Measurements from ENCODE around the gene GDAP2.
A peak's percentile ranks its signal among the peaks of the same experiment; 100 is the strongest.
"Not testable (repeated sequence)": the region's sequence is repeated elsewhere in the genome, so short reads cannot be mapped to it uniquely, and the experiment has no call there.

Gene GDAP2, protein sequence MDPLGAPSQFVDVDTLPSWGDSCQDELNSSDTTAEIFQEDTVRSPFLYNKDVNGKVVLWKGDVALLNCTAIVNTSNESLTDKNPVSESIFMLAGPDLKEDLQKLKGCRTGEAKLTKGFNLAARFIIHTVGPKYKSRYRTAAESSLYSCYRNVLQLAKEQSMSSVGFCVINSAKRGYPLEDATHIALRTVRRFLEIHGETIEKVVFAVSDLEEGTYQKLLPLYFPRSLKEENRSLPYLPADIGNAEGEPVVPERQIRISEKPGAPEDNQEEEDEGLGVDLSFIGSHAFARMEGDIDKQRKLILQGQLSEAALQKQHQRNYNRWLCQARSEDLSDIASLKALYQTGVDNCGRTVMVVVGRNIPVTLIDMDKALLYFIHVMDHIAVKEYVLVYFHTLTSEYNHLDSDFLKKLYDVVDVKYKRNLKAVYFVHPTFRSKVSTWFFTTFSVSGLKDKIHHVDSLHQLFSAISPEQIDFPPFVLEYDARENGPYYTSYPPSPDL

GRCh38 chr1:117929343-117930172, at the start of gene GDAP2, which contains the start of gene WDR3:
Gene GDAP2 (minus strand): TSS chr1:117929621. CDS start chr1:117920357, 9,264 bp downstream.
Gene WDR3 (plus strand): TSS chr1:117929739. CDS start chr1:117933320, 3,581 bp downstream.
- DNase-seq, result peak; percentile 96

DNA sequence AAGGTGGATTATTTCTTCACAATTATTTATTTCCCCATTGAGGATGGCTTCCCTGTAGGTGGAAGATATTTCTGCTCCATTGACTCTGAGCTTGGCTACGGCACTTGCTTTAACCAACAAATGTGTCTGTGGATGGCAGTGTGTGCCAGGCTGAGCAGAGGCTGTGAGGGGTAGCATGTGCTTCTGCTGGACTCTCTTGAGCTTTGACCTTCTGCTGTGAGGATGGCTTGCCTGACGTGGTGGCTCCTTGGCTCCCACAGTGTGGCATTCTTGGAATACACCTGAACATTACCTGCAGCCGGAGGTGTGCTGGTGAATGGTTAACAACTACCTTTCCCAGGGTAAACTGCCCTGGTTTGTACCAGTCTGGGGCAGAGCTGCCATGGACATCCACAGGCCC, 47.0 kb upstream of the GDAP2 start:
- no peak for DNase-seq

- DNase-seq, result no peak
Observed at GRCh38 chr1:117971777-117972176, 42.4 kb upstream of the GDAP2 start.

GRCh38 chr1:117970252-117970651, 40.8 kb upstream of the GDAP2 start:
- no peak for DNase-seq

- DNase-seq, result no peak
Observed at GRCh38 chr1:117967881-117968280, 38.5 kb upstream of the GDAP2 start.

- no peak for DNase-seq
Observed at GRCh38 chr1:117967477-117967876, 38.1 kb upstream of the GDAP2 start.

DNA sequence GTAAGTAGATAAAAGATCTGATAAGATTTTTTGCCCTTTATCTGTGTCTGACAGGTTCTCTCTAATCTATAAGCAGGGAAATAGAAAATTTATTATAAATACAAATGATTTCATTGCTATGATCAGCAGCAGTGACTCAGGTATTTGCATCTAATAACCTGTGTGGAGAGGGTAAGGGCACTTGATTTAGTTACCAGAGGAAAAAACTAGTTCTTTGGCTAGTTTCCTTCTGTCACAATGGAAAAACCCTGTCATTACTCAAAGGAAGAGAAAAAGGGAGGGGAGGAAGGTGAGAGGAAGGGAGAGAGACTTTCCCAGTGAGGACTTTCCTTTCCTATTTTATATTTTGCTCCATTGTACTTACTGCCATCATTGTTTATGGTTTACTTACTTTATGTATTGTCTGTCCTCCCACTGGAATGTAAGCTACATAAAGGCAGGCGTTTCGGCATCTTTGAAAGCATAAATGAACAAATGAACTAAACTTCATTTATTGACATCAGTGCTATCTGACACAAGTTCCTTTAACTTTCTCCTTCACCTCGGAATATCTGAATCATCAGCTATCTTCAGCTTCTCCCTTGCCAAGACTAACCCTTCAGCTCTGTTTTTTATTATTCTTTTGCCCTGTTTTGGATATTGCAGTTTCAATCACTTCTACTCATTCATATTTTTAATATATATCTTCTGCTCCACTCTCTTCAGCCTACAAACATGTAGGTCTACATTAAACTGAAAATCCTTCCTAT, 35.0 kb upstream of the GDAP2 start:
- DNase-seq, result no peak

DNA sequence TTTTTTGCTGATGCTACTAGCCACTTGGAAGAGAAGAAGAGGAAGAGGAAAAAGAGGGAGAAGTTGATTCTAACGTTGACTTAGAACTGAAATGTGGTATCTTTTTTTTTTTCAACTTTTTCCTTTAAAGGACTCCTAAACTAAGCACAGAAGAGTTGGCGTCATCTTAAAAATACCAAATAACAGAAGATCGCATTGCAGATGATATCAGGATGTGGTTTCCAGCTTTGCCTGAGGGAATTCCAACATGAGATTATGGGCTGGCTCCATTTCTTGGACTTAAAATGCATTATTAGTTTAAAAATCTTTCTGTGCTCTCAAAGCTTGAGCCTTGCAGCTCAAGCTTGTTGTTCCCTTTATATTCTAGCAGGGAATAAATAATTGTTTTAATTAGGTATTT, 29.9 kb upstream of the GDAP2 start:
- no peak for DNase-seq

DNA sequence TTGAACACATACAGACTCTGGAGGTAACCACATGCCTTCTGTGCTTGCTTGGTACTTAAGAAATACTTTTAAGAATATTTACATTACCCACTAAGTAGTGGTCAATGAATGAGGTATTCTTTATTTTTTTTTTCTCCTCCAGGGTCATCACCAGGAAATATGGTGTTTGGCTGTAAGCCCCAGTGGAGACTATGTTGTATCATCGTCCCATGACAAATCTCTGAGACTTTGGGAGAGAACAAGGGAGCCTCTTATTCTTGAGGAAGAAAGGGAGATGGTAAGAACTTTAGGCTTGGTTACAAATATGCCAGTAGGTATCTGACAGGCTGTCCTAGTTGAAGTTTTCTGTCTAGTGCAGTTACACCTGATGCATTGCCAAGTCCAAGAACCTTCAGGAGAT, 23.0 kb upstream of the GDAP2 start:
- no peak for DNase-seq

DNA sequence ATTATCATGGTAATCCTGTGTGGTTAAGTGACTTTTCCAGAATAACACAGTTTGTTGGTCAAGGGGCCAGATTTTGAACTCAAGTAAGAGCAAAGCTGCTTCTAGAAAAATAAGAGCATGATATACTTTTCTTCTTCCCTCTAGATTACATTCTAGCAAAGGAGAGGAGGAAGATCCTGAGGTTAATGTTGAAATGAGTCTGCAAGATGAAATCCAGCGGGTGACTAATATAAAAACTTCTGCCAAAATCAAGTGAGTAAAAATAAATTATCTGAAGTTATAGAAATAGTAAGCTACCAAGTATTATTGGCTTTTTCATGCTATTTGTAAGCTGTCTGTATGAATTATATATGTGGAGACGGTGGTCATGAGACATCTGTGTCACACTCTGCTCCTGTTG, 12.9 kb upstream of the GDAP2 start:
- DNase-seq, result no peak

- DNase-seq, result no peak
Observed at GRCh38 chr1:117933769-117934168, 4.3 kb upstream of the GDAP2 start.

- no peak for DNase-seq
Observed at GRCh38 chr1:117932576-117932975, 3.2 kb upstream of the GDAP2 start.

- no peak for DNase-seq
Observed at GRCh38 chr1:117930484-117930883, 1.1 kb upstream of the GDAP2 start.

DNA sequence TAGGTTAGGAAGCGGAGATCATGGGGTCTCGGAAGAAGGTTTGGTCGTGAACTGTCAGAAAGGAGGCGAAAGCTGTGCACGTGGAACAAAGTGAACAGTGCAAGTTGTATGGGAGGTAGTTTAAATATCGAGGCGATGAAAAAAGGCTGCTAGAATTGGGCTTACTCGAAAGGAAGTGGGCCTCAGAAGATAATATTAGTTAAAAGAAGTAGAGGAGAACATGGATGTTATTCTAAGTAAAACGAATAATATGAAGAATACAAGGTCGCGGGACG, 689 bp upstream of the GDAP2 start:
- no peak for DNase-seq

DNA sequence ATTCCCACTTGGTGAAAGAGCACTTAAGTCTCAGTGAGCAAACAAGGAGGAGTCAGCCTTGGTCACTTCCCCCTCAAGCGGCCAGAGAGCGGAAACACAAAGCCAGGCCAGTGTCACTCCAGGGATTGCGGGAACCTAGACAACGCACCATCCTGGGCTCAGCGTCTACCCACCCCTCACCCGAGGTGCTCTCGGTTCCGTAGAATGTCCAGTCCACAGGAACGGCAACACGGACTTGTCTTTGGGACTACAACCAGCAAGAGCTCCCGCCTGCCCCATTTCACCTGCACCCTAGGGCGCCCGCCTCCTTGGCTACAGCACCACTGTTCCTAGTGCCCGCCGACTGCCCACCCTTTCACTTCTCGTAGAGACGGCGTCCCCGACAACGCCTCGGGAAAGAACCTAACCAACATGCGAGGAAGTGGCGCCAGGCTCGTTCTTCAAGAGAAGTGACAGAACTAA, 509 bp downstream of the GDAP2 start:
- DNase-seq, result peak; percentile 47

DNA sequence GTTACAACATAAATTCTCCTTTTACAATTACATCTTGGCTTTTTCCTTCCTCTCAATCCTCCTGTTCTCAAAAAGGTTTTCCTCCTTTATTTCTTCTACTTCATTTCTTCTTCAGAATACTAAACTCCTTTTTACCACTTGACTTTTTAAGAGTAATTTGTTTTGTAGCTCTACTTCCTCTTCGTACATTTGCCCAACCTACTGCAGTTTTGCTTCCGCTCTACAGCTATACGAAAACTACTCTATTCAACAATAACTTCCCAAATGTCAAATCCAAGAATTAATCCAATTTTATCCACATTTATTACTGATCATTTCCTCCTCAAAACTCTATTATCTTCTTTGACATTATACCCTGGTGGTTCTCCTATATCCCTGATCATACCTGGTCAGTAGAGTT, 3.4 kb downstream of the GDAP2 start:
- DNase-seq, result no peak

DNA sequence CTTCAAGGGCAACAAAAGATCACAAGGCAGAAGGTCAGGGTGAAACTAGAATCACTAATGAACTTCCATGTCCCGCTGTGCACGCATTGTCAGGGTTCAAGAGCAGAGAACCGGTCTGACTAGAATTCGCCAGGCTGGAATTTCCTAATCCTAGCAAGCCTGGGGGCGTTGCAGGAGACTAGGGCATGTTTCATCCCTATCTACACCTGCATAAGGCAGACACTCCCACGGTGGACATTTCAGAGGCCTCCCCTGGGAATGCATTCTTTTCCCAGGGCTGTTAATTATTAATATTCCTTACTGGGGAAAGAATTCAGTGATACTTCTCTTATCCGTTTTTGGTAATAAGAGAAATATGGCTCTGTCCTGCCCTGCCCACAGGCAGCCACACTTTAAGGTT, 6.7 kb downstream of the GDAP2 start:
- not testable (repeated sequence) for DNase-seq

DNA sequence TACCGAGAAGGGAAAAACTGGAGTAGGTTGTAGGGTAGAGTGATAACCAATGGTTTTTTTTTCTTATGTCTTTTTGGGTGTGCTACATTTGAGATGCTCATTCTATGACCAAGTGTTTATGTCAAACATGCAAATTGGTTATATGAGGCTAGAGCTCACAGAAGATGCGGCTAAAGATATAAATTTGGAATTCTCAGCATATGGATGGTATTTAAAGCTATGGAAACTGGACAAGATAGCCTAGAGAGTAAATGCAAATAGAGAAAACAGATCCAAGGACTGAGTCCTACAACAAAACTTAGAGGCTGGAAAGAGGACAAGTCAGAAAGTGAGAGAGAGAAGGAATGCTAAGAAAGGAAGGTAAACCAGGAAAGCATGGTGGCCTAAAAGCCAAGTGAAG, 7.4 kb downstream of the GDAP2 start:
- DNase-seq, result no peak

DNA sequence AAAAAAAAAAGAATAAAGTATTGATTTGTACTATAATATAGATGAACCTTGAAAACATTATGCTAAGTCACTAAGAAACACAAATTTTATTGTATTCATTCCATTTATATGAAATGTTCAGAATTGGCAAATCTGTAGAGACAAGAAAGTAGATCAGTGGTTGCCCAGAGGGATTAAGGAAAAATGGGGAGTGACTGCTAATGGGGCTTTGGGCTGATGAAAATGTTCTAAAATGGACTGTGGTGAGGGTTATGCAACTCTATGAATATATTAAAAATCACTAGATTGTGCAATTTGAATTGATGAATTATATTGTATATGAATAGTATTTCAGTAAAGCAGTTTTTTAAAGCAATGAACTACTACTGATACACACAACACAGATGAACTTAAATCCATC, 10.0 kb downstream of the GDAP2 start:
- no peak for DNase-seq

GRCh38 chr1:117911051-117911450, 18.4 kb downstream of the GDAP2 start:
- DNase-seq, result no peak

GRCh38 chr1:117905019-117905418, 24.4 kb downstream of the GDAP2 start:
- DNase-seq, result no peak

DNA sequence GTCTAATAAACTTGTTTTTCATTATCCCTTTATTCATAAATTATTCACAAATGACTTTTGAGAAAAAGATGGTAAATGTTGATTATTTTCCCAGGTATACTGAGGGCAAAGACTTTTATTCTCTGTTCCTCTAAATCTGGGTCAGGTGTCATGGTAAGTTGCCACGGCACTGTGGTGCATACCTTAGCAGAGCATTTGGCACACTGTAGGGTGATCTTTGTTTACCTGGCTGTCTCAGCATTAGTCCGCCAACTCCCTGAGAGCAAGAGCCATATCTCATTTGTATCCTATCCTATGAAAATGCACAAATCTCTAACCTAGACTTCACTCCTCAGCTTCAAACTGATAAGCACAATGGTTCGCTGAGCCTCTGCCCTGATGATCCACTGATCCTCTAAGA, 24.9 kb downstream of the GDAP2 start:
- no peak for DNase-seq

DNA sequence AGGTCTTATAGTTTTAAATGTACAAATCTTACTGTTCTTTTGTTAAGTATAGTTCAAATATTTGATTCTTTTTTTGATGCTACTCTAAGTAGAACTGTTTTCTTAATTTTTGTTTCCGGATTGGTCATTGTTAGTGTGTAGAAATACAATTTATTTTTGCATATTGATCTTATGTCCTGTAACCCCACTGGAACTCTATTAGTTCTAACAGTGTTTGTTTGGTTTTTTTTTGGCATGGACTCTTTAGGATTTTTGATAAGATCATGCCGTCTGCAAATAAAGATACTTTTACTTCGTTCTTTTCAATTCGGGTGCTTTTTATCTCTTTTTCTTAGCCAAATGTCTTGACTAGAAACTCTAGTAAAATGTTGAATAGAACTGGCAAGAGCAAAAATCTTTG, 26.5 kb downstream of the GDAP2 start:
- DNase-seq, result no peak

All from CD4-positive, alpha-beta T cell treated with Interleukin-15 for 1 hour (primary cell).